HG02642 (cell line): Measurements from ENCODE around the gene HDGFL3.
"Not testable (repeated sequence)": the region's sequence is repeated elsewhere in the genome, so short reads cannot be mapped to it uniquely, and the experiment has no call there.

ENCODE experiments used
- ATAC-seq: cut with Tn5 transposase; IDR thresholded peaks from one replicate; pipeline ENCODE4 v1.9.1; 2021; ENCODE audit warnings: mild to moderate bottlenecking; ENCODE audit not compliant: unreplicated experiment, poor library complexity

Gene HDGFL3

GRCh38 chr15:83207660-83208366, at the start of gene HDGFL3:
Gene HDGFL3 (minus strand): TSS chr15:83207823. CDS start chr15:83207414, 409 bp downstream.
- peak; percentile 51 for ATAC-seq

GRCh38 chr15:83250781-83251180, 43.2 kb upstream of the HDGFL3 start:
- ATAC-seq = no peak

GRCh38 chr15:83249030-83249343, 41.4 kb upstream of the HDGFL3 start:
- ATAC-seq = no peak

GRCh38 chr15:83248151-83249029, 40.8 kb upstream of the HDGFL3 start:
- no peak for ATAC-seq

GRCh38 chr15:83243634-83244033, 36.0 kb upstream of the HDGFL3 start:
- ATAC-seq = no peak

GRCh38 chr15:83230242-83230641, 22.6 kb upstream of the HDGFL3 start:
- no peak for ATAC-seq

GRCh38 chr15:83225449-83225848, 17.8 kb upstream of the HDGFL3 start:
- ATAC-seq = no peak

- not testable (repeated sequence) for ATAC-seq
Observed at GRCh38 chr15:83221781-83222180, 14.2 kb upstream of the HDGFL3 start.

- ATAC-seq = no peak
Observed at GRCh38 chr15:83219026-83219425, 11.4 kb upstream of the HDGFL3 start.

GRCh38 chr15:83215306-83215705, 7.7 kb upstream of the HDGFL3 start:
- ATAC-seq = no peak

GRCh38 chr15:83210619-83211018, 3.0 kb upstream of the HDGFL3 start:
- ATAC-seq = no peak

GRCh38 chr15:83209333-83209732, 1.7 kb upstream of the HDGFL3 start:
- ATAC-seq = no peak

- ATAC-seq = no peak
Observed at GRCh38 chr15:83208367-83208661, 691 bp upstream of the HDGFL3 start.

- ATAC-seq = peak; percentile 37
Observed at GRCh38 chr15:83207009-83207659, 489 bp downstream of the HDGFL3 start.

- ATAC-seq = no peak
Observed at GRCh38 chr15:83206526-83207008, 1.1 kb downstream of the HDGFL3 start.

- ATAC-seq = no peak
Observed at GRCh38 chr15:83205725-83206324, 1.8 kb downstream of the HDGFL3 start.

- ATAC-seq = no peak
Observed at GRCh38 chr15:83204697-83205096, 2.9 kb downstream of the HDGFL3 start.

GRCh38 chr15:83203543-83203942, 4.1 kb downstream of the HDGFL3 start:
- no peak for ATAC-seq

- no peak for ATAC-seq
Observed at GRCh38 chr15:83200589-83200988, 7.0 kb downstream of the HDGFL3 start.

GRCh38 chr15:83200162-83200561, 7.5 kb downstream of the HDGFL3 start:
- ATAC-seq = peak; percentile 36

GRCh38 chr15:83199288-83199687, 8.3 kb downstream of the HDGFL3 start:
- peak; percentile 81 for ATAC-seq
